Ovary (tissue), 3 donors: ENCODE measurements around the gene DDX3X.

ENCODE experiments used
- POLR2A ChIP-seq: fragments of 450-650 bp; IDR thresholded peaks from one replicate; pipeline ENCODE4 v1.6.1; 2017; ENCODE audit warnings: antibody characterized with exemption, mild to moderate bottlenecking, moderate library complexity
- TF ChIP-seq, protein P1 (sequence below), 3 donors: fragments of 450-650 bp in 2 of 3; fragments of 200-600 bp in 1 of 3; IDR thresholded peaks; one replicate each; pipeline versions ENCODE4 v1.5.1 to v1.8.0; 2016 to 2022; ENCODE audit warnings: antibody characterized with exemption in 3 of 3, mild to moderate bottlenecking in 1 of 3
- donor health status: DM: no; HTN: no; CAD: no.

DNA sequence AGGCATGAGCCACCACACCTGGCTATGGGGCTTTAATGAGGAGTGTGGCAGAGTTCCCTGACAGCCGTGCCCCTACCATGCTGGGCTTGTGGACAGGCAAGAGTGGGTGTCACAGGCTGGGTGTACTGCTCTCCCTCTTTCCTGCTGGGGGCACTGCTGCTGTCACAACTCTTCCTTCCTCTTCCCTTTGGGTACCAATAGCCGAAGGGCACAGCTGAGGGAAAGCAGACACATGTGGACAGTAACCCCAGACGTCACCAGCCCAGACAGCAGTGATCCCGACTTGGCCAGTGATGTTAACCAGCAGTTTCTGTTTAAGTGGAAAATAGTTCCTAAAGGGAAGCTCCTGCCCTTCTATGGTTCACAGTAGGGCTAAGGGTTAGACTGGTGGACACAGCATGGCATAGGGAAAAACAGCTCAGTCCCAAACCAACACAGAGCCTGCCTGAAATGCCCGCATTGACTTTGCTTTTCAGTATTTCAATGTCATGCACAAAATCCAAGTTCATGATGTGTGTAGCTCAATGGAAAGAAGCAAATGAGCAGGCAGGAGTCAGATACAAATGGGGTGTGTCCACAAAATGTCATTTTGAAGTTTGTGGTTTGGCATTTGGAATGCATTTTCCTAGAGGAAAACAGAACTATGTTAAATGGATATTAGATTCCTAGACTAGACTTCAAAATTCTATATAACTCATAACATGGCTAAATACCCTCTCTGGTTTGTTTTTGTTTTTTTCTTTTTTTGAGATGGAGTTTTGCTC, 24.9 kb upstream of the DDX3X start:
- no peak for TF ChIP-seq POLR2A
- TF ChIP-seq, protein P1, sequence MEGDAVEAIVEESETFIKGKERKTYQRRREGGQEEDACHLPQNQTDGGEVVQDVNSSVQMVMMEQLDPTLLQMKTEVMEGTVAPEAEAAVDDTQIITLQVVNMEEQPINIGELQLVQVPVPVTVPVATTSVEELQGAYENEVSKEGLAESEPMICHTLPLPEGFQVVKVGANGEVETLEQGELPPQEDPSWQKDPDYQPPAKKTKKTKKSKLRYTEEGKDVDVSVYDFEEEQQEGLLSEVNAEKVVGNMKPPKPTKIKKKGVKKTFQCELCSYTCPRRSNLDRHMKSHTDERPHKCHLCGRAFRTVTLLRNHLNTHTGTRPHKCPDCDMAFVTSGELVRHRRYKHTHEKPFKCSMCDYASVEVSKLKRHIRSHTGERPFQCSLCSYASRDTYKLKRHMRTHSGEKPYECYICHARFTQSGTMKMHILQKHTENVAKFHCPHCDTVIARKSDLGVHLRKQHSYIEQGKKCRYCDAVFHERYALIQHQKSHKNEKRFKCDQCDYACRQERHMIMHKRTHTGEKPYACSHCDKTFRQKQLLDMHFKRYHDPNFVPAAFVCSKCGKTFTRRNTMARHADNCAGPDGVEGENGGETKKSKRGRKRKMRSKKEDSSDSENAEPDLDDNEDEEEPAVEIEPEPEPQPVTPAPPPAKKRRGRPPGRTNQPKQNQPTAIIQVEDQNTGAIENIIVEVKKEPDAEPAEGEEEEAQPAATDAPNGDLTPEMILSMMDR (IDR thresholded peaks at IDR 0.05): no peak
